ENCODE data around the gene VPS9D1.

The VPS9D1 gene

DNA sequence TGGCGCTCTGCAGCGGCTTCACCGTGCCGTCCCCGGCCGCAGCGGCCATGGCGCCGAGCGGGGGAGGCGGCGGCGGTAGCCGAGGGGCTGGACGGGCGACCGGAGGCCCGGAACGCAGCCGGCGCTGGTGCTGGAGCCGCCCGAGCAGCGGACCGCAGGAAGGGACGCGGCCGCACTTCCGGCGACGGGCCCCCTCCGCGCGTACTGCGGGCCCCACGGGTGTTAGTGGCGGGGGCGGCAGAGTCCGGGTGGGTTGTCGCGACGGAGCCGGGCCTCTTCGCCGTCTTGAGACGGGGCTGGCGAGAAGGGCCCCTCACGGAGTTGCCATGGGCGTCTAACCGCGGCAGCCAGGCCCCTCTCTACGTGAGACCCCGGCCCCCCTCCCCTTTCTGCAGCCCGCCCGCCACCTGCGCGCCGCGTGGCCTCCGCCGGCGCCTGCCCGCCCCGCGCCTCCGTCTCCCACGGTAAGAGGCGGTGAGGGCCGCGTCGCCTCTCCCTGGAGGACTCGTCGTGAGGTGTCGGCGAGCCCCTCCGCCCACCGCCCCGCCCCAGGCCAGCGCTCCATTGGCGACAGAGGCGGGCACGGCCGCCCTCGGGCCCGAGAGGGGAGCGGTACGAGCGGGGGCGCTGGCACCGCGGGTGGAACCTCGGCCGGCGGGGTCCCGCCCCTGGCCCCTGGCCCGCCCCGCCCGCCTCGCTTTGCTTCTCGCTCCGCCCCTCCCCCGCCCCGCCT lies at the start of gene VPS9D1, which contains the start of gene ZNF276:
Gene VPS9D1, minus strand, starts transcription at position 86 of the 733 bp plus-strand sequence. Its CDS starts 37 bp downstream, at position 49.
Gene ZNF276, plus strand, starts transcription at position 725 of the 733 bp plus-strand sequence. CDS start 104 bp downstream, outside the sequence.
- no peak for DNase-seq

DNA sequence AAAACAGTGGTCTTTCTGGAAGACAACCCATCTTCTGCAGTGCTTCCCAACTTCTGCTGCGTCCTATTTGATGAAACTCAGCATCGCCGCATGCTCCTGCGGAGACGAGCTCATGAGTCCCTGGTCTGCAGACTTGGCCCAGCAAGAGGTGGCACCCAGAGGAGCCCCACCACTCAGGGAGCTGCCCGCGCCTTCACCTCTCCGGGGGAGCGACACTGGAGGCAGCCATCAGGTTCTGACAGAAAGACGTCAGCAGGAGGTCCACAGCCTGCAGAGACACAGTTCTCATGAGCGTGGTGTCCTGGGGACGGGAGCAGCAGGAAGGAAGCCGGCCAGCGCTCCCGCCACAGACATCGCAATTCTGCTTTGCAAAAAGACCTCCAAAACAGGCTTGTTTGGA lies 49.7 kb upstream of the VPS9D1 start:
- no peak for DNase-seq

- DNase-seq = no peak
These were observed 44.7 kb upstream of the VPS9D1 start for GRCh38 chr16:89765292-89765830.

- DNase-seq = no peak
These were observed 44.1 kb upstream of the VPS9D1 start for GRCh38 chr16:89764711-89765201.

DNA sequence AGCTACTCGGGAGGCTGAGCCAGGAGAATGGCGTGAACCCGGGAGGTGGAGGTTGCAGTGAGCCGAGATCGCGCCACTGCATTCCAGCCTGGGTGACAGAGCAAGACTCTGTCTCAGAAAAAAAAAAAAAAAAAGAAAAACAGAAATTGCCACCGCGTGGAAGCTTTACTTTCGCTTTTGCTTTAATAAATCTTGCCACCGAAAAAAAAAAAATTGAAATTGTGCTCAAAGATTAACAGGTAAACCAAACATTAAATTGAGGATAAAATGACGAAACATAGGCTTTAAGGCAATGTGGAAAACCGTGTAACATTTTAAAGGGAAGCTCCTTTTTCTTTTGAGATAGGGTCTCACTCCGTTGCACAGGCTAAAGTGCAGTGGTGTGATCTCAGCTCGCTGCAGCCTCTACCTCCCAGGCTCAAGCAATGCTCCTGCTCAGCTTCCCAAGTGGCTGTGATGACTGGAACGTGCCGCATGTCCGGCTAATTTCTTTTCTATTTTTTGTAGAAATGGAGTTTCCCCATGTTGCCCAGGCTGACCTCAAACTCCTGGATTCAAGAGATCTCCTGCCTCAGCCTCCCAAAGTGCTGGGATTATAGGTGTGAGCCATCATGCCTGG lies 40.7 kb upstream of the VPS9D1 start:
- DNase-seq = no peak

DNA sequence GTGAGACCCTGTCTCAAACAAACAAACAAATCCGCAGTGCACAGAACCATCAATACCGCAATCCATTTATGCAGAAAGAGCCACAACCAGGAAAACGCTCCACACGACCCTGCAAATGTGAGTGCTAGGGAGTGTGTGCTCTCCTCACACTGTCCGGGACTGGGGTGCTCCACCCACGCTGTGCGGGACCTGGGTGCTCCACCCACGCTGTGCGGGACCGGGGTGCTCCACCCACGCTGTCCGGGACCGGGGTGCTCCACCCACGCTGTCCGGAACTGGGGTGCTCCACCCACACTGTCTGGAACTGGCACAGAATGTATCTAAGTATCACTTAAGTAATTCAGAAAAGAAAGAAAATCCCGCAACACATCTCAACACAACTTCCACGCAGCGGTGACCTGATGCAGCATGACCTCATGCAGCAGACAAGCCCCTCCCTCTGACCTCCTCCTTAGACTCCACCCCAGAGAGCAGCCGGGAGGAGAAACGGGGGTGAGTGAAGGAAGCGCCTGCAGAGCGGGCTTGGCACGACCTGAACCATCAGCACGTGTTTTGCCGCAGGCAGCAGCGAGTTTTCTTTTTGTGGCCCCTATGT lies 39.1 kb upstream of the VPS9D1 start:
- no peak for DNase-seq

GRCh38 chr16:89749637-89750036 lies 28.9 kb upstream of the VPS9D1 start:
- DNase-seq = no peak

DNA sequence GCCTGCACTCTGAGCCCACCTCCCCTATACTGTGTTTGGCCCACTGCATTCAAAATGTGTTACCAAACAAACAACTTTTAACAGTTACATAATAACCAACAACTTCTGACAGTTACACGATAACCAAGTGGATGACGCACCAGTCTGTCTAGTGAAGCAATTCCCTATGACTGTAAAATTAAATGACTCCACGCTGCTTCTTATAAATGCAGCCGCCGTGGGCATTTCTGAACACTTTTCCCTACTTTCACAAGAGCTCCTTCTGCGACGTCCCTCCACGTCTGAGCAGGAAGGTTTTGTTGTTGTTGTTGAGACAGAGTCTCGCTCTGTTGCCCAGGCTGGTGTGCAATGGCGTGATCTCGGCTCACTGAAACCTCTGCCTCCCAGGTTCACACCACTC lies 28.2 kb upstream of the VPS9D1 start:
- DNase-seq = no peak

DNA sequence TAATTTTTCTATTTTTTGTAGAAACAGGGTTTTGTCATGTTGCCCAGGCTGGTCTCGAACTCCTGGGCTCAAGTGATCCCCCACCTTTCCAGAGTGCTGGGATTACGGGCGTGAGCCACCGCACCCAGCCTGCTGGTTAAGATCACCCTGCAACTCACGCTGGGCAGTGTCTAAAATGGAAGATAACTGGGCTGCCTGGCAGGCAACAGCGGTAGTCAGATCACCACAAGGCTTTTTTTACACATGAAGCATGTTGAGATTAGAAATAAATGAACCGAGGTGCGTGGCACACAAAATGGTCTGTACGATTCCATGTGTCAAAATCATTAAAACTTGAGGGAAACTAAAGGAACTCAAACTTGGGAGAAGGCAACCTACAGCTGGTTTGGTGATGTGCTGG lies 27.4 kb upstream of the VPS9D1 start:
- DNase-seq = no peak

GRCh38 chr16:89746043-89746442 lies 25.3 kb upstream of the VPS9D1 start:
- no peak for DNase-seq

DNA sequence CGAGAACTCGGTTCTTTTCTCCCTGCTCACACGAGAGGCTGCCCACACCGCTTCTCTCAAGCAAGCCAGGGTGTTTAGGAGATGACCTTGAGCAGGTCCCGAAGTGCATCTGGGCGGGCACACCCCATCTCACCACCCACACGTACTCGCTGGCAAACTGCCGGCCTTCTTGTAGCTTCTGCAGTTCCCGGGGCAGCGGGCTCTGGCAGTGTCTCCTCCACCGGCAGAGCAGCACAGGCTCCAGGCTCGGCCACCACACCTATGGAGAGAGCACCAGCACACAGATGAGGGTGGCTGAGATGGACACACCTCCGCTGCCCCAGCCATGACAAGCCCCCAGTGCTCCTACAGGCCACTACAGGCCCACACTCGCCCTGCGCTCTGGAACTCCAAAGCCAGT lies 24.1 kb upstream of the VPS9D1 start:
- no peak for DNase-seq

DNA sequence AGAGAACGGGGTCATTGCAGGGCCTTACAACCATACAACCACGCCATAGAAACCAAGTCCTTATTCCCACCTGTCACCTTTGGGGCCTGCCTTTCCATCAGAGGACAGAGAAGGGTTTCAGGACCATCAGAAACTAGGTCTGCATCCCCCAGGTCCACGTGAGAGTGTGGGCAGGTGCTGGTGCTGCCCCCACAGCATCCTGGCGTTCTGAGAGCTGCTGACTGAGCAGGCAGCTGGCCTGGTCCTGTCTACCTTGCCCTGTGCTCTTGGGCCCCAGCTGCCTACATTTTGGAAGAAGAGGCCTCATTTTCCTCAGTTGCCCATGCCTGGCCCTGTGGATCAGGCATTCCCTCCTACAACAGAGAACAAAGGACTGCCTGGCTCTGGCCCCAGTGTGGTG lies 22.2 kb upstream of the VPS9D1 start:
- DNase-seq = no peak

DNA sequence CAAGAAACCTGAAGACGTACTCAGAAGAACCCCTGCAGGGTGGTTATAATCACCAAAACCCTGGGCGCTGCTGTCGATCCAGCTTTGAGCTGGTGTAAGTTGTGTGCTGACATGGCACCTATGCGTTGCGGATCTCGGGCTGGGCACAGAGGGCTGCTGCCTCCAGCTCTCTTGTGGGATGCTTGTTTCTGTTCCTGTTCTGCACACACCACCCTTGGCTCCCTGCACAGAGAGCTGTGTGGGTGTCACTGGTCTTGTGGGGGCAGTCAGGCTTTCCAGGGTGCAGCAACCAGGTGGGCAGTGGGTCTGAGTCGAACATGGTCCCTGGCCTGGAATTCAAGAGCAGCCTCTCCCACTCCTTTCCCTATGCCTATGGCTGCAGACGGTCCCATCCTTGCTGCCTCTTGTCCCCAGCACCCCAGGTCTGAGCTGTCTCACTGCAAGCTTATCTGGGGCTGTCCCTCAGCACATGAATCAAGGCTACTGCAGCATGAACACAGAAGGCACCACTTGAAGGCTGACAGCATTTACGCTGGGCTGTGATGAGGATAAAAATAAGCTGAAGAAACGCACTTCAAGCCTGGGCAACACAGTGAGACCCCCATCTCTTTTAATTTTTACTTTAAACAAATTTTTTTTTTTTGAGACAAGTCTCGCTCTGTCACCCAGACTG lies 20.8 kb upstream of the VPS9D1 start:
- no peak for DNase-seq

DNA sequence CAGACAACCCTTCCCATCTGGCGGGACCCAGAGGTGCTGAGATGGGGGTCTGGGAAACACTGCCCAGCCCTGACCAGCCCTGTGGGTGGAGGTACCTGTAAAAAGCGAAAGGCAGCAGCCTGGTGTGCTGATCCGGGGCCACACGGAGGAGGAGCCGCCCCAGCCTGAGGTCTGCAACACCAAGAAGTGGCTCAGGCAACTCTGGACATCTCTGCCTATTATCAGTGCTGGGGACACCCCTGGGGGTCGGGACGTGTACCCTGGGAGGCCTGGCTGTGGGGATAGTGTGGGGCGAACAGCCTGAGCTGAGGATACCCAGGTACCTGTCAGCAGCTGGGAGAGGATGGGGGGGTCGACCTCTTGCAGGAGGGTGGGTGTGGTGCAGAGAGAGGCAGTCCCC lies 18.7 kb upstream of the VPS9D1 start:
- no peak for DNase-seq

DNA sequence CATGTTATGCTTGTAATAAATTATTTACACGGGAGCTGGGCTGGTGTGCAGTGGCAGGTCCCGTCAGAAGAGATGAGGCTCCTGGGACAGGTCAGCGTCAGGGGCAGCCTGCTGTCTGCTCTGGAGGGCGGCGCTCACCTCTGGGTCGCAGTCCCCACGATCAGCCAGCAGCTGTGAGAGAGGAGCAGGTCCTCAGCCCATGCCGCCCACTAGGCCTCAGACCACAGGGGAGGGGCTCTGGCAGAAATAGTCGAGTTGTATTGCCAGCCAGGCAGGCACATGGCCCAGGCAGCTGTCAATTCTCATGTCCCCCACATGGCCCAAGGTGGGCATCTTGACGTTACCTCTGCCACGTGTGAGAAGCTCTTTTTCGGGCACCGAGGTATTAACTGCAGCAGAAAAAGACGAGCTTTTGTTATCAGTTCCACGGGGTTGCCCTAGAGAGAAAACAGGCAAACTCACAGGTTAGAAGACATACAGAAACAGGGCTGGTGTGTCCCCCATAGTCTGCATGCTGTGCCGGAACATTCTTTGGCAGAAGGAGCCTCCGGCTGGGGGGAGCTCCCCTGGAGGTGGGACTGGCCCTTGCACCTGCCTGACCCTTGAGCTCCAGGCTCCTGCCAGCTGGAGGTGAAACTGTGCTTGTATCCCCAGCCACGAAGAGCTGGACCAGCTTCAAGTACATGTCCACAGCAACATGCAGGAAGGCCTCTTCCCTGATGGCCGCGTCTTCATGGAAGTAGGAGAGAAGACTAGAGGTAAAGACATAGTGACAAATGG lies 18.0 kb upstream of the VPS9D1 start:
- DNase-seq = no peak

GRCh38 chr16:89738072-89738377 lies 17.3 kb upstream of the VPS9D1 start:
- DNase-seq = no peak

- no peak for DNase-seq
These were observed 16.8 kb upstream of the VPS9D1 start for GRCh38 chr16:89737341-89738071.

DNA sequence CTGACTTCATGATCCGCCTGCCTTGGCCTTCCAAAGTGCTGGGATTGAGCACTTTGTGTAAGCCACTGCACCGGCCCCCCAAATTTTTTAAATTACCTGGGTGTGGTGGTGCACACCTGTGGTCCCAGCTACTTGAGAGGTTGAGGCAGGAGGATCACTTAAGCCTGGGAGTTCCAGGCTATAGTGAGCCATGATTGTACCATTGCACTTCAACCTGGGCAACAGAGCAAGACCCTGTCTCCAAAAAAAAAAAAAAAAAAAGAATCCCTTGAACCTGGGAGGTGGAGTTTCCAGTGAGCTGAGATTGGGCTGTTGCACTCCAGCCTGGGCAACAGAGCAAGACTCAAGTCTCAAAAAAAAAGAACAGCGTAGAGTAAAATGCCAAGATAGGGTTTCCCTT lies 15.9 kb upstream of the VPS9D1 start:
- no peak for DNase-seq

- no peak for DNase-seq
These were observed 13.1 kb upstream of the VPS9D1 start for GRCh38 chr16:89733792-89734191.

DNA sequence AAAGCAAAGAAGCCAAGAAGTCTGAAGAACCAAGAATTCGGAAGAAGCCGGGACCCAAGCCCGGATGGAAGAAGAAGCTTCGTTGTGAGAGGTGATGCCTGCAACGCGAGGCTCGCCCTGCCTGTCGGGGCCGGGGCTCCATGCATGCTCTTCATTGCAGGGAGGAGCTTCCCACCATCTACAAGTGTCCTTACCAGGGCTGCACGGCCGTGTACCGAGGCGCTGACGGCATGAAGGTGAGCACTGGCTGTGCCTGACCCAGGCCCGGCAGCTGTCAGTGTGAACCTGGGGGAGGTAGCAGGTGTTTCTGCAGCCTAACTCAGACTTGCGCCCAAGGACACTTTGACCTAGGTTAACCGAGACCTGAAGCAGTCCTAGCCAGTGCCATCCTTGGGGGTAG lies 12.6 kb upstream of the VPS9D1 start:
- no peak for DNase-seq

GRCh38 chr16:89732918-89733242 lies 12.2 kb upstream of the VPS9D1 start:
- no peak for DNase-seq
